GM12864 (cell line): ENCODE data around the gene ARHGAP35.

Source experiments
- DNase-seq: peaks from one replicate; pipeline ENCODE4 v3.0.0-alpha.2; 2011; ENCODE audit warnings: low read depth
- H3K4me3 ChIP-seq: 2 replicates; pipeline ENCODE4 v1.5.1; 2011; ENCODE audit warnings: mild to moderate bottlenecking, low read depth, low read length, control low read depth
- TF ChIP-seq, protein P1 (sequence below): IDR thresholded peaks from 2 replicates; pipeline ENCODE4 v1.5.1; 2011; ENCODE audit warnings: low read depth, mild to moderate bottlenecking, moderate library complexity, low read length, control low read depth, inconsistent platforms; ENCODE audit errors: missing control alignments

The ARHGAP35 gene

GRCh38 chr19:46860846-46861690 lies at the start of gene ARHGAP35:
TSS of gene ARHGAP35 (plus strand) at chr19:46860997. CDS start at chr19:46918676, 57,679 bp downstream.
- no peak for DNase-seq
- TF ChIP-seq, protein P1, sequence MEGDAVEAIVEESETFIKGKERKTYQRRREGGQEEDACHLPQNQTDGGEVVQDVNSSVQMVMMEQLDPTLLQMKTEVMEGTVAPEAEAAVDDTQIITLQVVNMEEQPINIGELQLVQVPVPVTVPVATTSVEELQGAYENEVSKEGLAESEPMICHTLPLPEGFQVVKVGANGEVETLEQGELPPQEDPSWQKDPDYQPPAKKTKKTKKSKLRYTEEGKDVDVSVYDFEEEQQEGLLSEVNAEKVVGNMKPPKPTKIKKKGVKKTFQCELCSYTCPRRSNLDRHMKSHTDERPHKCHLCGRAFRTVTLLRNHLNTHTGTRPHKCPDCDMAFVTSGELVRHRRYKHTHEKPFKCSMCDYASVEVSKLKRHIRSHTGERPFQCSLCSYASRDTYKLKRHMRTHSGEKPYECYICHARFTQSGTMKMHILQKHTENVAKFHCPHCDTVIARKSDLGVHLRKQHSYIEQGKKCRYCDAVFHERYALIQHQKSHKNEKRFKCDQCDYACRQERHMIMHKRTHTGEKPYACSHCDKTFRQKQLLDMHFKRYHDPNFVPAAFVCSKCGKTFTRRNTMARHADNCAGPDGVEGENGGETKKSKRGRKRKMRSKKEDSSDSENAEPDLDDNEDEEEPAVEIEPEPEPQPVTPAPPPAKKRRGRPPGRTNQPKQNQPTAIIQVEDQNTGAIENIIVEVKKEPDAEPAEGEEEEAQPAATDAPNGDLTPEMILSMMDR, result no peak
- peak within 1 kb of the TSS; percentile 91 for H3K4me3 ChIP-seq

DNA sequence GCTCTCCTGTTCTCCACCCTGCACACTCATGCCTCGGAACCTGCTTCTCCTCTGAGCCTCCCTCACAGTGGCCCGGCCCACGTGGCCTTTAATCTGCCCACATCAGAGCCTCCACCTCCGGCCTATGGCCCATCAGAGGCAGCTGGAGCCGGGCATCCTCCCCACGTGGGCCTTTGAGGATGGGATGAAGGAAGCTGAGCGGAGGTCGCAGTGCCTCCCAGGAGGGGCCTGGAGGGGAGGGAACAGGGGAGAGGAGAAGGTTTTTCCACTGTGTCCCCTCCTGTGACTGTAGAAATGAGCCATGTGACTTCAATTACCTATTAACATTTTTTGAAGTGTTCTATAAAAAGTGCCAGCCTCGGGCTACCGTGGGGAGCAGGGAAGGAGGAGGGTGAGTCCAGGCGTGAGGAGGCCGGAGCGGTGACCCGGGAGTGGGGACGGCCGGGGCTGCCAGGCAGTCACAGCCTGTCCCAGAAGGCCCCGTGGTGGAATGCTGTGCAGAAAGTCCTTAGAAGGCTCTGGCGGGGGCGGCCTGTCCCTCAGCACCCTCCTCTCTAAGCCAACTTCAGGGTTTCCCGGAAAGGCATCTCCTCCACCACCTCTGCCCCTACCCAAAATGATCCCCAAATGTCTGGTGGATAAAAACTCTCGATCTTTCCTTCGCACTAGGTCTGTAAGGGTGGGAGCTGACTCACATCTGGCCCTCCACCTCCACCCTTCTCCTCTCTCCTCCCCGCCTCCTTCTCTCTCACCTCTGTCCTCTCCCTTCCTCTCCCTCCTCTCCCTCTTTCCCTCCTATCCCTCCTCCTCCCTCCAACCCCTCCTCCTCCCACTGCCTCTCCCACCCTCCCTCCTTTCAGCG lies 47.6 kb upstream of the ARHGAP35 start:
- no peak overlapping the region for H3K4me3 ChIP-seq
- TF ChIP-seq, protein P1, result no peak
- DNase-seq, result no peak

GRCh38 chr19:46813839-46814358 lies 46.9 kb upstream of the ARHGAP35 start:
- TF ChIP-seq, protein P1, result no peak
- no peak overlapping the region for H3K4me3 ChIP-seq
- no peak for DNase-seq

DNA sequence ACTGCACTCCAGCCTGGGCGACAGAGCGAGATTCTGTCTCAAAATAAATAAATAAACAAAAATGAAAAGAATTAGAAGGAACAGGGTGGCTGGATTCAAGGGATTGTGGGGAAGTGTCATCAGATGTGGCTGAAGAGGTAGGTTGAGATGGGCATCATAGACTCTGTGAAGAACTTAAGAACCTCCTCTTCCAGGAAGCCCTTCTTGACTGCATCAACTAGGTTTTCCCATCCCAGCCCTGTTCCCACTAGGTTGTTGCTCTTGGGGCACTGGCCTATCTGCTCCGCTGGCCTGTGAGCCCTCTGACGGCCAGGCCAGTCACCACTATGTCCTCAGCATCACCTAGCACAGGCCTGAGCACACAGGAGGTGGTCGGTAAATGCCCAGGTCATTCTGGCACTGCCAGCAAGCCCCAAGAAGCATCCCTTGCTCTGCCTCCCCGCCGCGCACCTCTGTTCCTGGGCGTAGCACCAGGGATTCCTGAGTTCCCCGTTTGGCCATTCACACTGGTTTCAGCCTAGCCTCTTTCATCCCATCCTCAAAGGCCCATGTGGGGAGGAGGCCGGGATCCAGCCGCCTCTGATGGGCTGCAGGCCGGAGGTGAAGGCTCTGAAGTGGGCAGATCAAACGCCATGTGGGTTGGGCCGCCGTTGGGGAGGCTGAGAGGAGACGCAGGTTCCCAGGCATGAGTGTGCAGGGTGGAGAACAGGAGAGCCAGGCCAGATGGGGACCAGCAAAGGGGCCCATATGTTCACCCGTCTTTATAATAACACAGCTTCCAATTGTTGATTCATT lies 44.8 kb upstream of the ARHGAP35 start:
- DNase-seq, result no peak
- TF ChIP-seq, protein P1, result no peak
- no peak overlapping the region for H3K4me3 ChIP-seq

DNA sequence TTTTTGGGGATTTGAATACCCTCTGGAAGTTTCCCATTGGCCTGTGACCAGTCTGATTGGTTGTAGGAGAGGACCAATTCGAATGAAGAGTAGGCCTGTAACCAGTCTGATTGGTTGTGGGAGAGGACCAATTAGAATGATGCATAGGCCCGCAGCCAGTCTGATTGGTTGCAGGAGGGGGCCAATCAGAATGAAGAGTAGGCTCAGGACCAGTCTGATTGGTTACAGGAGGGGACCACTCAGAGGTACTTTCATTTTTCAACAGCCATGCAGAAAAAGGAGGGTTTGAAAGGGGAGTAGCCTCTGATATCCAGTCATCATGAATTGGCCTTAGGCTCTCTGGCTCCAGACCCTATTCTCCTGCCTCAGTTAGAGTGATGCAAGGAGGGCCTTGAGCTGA lies 42.0 kb upstream of the ARHGAP35 start:
- no peak for DNase-seq
- no peak overlapping the region for H3K4me3 ChIP-seq
- TF ChIP-seq, protein P1, result no peak
